Measurements from ENCODE around the gene PCSK1.

GRCh38 chr5:96377597-96377996, 55.5 kb downstream of the PCSK1 start:
- TF ChIP-seq CTCF (IDR thresholded peaks at IDR 0.05; ENCODE audit: poor library complexity), result no peak
- TF ChIP-seq EZH2 (IDR thresholded peaks at IDR 0.05; ENCODE audit: borderline replicate concordance), result no peak
- TF ChIP-seq EZH2phosphoT487 (IDR thresholded peaks at IDR 0.05; ENCODE audit: low read depth, severe bottlenecking, unreplicated experiment), result no peak
